ENCODE data around the gene PDE6C. TPM values are rescaled to one million over a fixed set of nuclear protein-coding genes. Genes with fewer than 3 reads are reported as not detected.
"Not testable (repeated sequence)": the region's sequence is repeated elsewhere in the genome, so short reads cannot be mapped to it uniquely, and the experiment has no call there.

PDE6C gene
- total and polyA plus RNA-seq, 4 donors: not detected

DNA sequence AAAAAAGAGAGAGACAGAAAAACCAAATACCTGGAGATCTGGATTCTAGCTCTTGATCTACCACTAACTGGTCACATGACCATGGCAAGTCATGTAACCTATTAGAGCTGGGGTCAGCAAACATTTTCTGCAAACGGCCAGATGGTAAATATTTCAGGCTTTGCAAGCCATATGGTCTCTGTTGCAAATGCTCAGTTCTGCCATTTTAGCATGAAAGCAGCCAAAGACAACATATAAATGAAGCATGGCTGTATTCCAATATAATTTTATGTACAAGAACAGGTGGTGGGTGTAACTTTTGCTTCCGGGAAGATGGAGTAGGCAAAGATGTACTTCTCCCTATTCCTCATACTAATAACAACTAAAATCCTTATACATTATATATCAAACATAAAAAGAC, 83.4 kb downstream of the PDE6C start:
- ATAC-seq (ENCODE audit: insufficient read depth, low FRiP score) (no peak), DNase-seq (no peak)
- Histone ChIP-seq H3K4me3 (no peak overlapping the region), H3K27ac (ENCODE audit: low read depth in 1 of 2, low read length in 1 of 2) (no peak overlapping the region), H3K9ac (ENCODE audit: insufficient read depth in 1 of 2, low read length in 2 of 2) (no peak overlapping the region), H3K36me3 (ENCODE audit: control insufficient read depth in 4 of 4, insufficient read depth in 4 of 4, low read length in 4 of 4) (peaks cover 1 to 39% (median 23%) of the 10 kb centered on the region in 4 donors), H3K27me3 (ENCODE audit: control insufficient read depth in 3 of 3, insufficient read depth in 3 of 3, low read length in 2 of 3) (no peaks in the 10 kb centered on the region), H3K4me1 (ENCODE audit: control insufficient read depth in 5 of 5, insufficient read depth in 5 of 5, low read length in 5 of 5) (no peaks in the 10 kb centered on the region), H3K9me3 (ENCODE audit: control insufficient read depth in 4 of 4, insufficient read depth in 3 of 4, low read length in 3 of 4) (no peaks in the 10 kb centered on the region)
- no peak for TF ChIP-seq CTCF (IDR thresholded peaks at IDR 0.05; ENCODE audit: control extremely low read depth, extremely low read depth)
- 85 to 89% methylated on average over 2 of the region's 2 CpGs for WGBS, 2 donors

- H3K27ac ChIP-seq (ENCODE audit: low read depth in 1 of 2, low read length in 1 of 2); DNase-seq; H3K9ac ChIP-seq (ENCODE audit: insufficient read depth in 1 of 2, low read length in 2 of 2); H3K9me3 ChIP-seq (ENCODE audit: control insufficient read depth in 4 of 4, insufficient read depth in 3 of 4, low read length in 3 of 4); H3K27me3 ChIP-seq (ENCODE audit: control insufficient read depth in 3 of 3, insufficient read depth in 3 of 3, low read length in 2 of 3); H3K4me3 ChIP-seq; H3K4me1 ChIP-seq (ENCODE audit: control insufficient read depth in 5 of 5, insufficient read depth in 5 of 5, low read length in 5 of 5); ATAC-seq (ENCODE audit: insufficient read depth, low FRiP score): not testable (repeated sequence)
- H3K36me3 ChIP-seq (ENCODE audit: control insufficient read depth in 4 of 4, insufficient read depth in 4 of 4, low read length in 4 of 4): peaks cover 1 to 34% (median 22%) of the 10 kb centered on the region in 4 donors
- WGBS, 2 donors: 98 to 100% methylated on average over 2 of the region's 2 CpGs
Measured at GRCh38 chr10:93696582-93696981, 84.2 kb downstream of the PDE6C start.

DNA sequence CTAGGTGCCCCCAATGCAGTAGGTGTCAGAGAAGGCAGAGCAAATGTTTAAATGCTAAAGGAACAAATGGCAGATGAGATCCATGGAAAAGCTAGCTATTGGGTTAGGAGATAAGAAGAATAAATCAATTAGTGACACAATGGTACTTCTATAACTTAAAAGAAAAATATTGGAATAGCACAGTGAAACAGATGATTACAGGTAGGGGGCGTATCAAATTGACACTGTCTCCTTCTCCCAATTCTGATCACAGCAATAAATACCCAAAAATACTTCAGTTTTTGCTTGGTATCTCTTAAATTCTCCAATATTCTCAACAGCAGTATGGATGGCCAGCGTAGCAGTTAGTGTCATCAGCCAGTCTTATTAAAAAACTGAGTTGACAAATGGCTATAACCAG, 84.9 kb downstream of the PDE6C start:
- Histone ChIP-seq H3K27ac (ENCODE audit: low read depth in 1 of 2, low read length in 1 of 2) (no peak overlapping the region), H3K9ac (ENCODE audit: insufficient read depth in 1 of 2, low read length in 2 of 2) (no peak overlapping the region), H3K27me3 (ENCODE audit: control insufficient read depth in 3 of 3, insufficient read depth in 3 of 3, low read length in 2 of 3) (no peaks in the 10 kb centered on the region), H3K9me3 (ENCODE audit: control insufficient read depth in 4 of 4, insufficient read depth in 3 of 4, low read length in 3 of 4) (no peaks in the 10 kb centered on the region), H3K36me3 (ENCODE audit: control insufficient read depth in 4 of 4, insufficient read depth in 4 of 4, low read length in 4 of 4) (peaks cover 1 to 30% (median 18%) of the 10 kb centered on the region in 4 donors), H3K4me1 (ENCODE audit: control insufficient read depth in 5 of 5, insufficient read depth in 5 of 5, low read length in 5 of 5) (peaks cover 0 to 8% (median 0%) of the 10 kb centered on the region in 5 donors), H3K4me3 (no peak overlapping the region)
- DNase-seq: no peak
- TF ChIP-seq CTCF (IDR thresholded peaks at IDR 0.05; ENCODE audit: control extremely low read depth, extremely low read depth): no peak
- no peak for ATAC-seq (ENCODE audit: insufficient read depth, low FRiP score)
- WGBS, 2 donors: 92 to 94% methylated on average over 2 of the region's 2 CpGs

- ATAC-seq (ENCODE audit: insufficient read depth, low FRiP score) (no peak), DNase-seq (no peak)
- peaks cover 0 to 13% (median 0%) of the 10 kb centered on the region in 5 donors for H3K4me1 ChIP-seq (ENCODE audit: control insufficient read depth in 5 of 5, insufficient read depth in 5 of 5, low read length in 5 of 5)
- peaks cover 0 to 3% (median 0%) of the 10 kb centered on the region in 3 donors for H3K27me3 ChIP-seq (ENCODE audit: control insufficient read depth in 3 of 3, insufficient read depth in 3 of 3, low read length in 2 of 3)
- H3K9ac ChIP-seq (ENCODE audit: insufficient read depth in 1 of 2, low read length in 2 of 2): peak overlapping the region; percentile 51 to 92
- no peaks in the 10 kb centered on the region for H3K9me3 ChIP-seq (ENCODE audit: control insufficient read depth in 4 of 4, insufficient read depth in 3 of 4, low read length in 3 of 4)
- H3K4me3 ChIP-seq: peak overlapping the region; percentile 82
- WGBS, 2 donors: 0 to 1% methylated on average over 9 of the region's 9 CpGs
- peak overlapping the region; percentile 43 to 52 for H3K27ac ChIP-seq (ENCODE audit: low read depth in 1 of 2, low read length in 1 of 2)
- no peak for TF ChIP-seq CTCF (IDR thresholded peaks at IDR 0.05; ENCODE audit: control extremely low read depth, extremely low read depth)
- H3K36me3 ChIP-seq (ENCODE audit: control insufficient read depth in 4 of 4, insufficient read depth in 4 of 4, low read length in 4 of 4): peaks cover 0 to 8% (median 6%) of the 10 kb centered on the region in 4 donors
Measured at GRCh38 chr10:93701866-93702209, 89.5 kb downstream of the PDE6C start.
